ENCODE measurements around the gene RAPH1. TPM values are rescaled to one million over a fixed set of nuclear protein-coding genes. Genes with fewer than 3 reads are reported as not detected.
A peak's percentile ranks its signal among the peaks of the same experiment; 100 is the strongest.
"Not testable (repeated sequence)": the region's sequence is repeated elsewhere in the genome, so short reads cannot be mapped to it uniquely, and the experiment has no call there.

RAPH1 gene
- total RNA-seq, 8 experiments from 2014 or later: 1.1 to 76.5 (median 11.1) TPM

- no peak overlapping the region for H3K4me3 ChIP-seq
- in situ Hi-C loops (cut with MboI; ENCODE audit: low pct_unique_long_range_greater_than_20kb in 2 of 9, low sequenced_read_pairs in 9 of 9, unreplicated experiment in 9 of 9): no loop called here
Measured at GRCh38 chr2:203438528-203438927, 96.6 kb downstream of the RAPH1 start.

GRCh38 chr2:203437511-203437910 lies 97.6 kb downstream of the RAPH1 start:
- in situ Hi-C loops (cut with MboI; ENCODE audit: low pct_unique_long_range_greater_than_20kb in 2 of 9, low sequenced_read_pairs in 9 of 9, unreplicated experiment in 9 of 9): no loop called here
- ATAC-seq (replicated peaks in 6 of 8): no peak
- WGBS, 10 experiments: 33 to 100% (median 98%) methylated on average over 1 to 4 of the region's 4 CpGs; no CpG with 5 or more reads in 1 of the 10 experiments
- Histone ChIP-seq H3K4me3 (no peak overlapping the region), H3K4me1 (replicated peaks in 1 of 2) (peaks cover 0 to 4% of the 10 kb centered on the region in 2 donors), H3K27ac (no peak overlapping the region)

More at GRCh38 chr2:203438528-203438927, 96.6 kb downstream of the RAPH1 start:
- ATAC-seq (replicated peaks in 6 of 8): no peak
- H3K27ac ChIP-seq: no peak overlapping the region
- peaks cover 0 to 4% of the 10 kb centered on the region in 2 donors for H3K4me1 ChIP-seq (replicated peaks in 1 of 2)
- 57 to 100% (median 83%) methylated on average over 1 of the region's 2 CpGs; no CpG with 5 or more reads in 3 of the 10 experiments for WGBS, 10 experiments

GRCh38 chr2:203436496-203436895 lies 98.6 kb downstream of the RAPH1 start:
- WGBS, 10 experiments: 50 to 100% (median 92%) methylated on average over 1 to 2 of the region's 2 CpGs; no CpG with 5 or more reads in 3 of the 10 experiments
- H3K4me3 ChIP-seq: no peak overlapping the region
- no peak for ATAC-seq (replicated peaks in 6 of 8)
- H3K27ac ChIP-seq: no peak overlapping the region
- in situ Hi-C loops (cut with MboI; ENCODE audit: low pct_unique_long_range_greater_than_20kb in 2 of 9, low sequenced_read_pairs in 9 of 9, unreplicated experiment in 9 of 9): no loop called here
- no peaks in the 10 kb centered on the region for H3K4me1 ChIP-seq (replicated peaks in 1 of 2)

- no peak overlapping the region for H3K4me3 ChIP-seq
- 65 to 100% (median 94%) methylated on average over 1 to 6 of the region's 6 CpGs; no CpG with 5 or more reads in 1 of the 10 experiments for WGBS, 10 experiments
- no peak overlapping the region for H3K27ac ChIP-seq
- in situ Hi-C loops (cut with MboI; ENCODE audit: low pct_unique_long_range_greater_than_20kb in 2 of 9, low sequenced_read_pairs in 9 of 9, unreplicated experiment in 9 of 9): no loop called here
- no peaks in the 10 kb centered on the region for H3K4me1 ChIP-seq (replicated peaks in 1 of 2)
- no peak for ATAC-seq (replicated peaks in 6 of 8)
Measured at GRCh38 chr2:203432811-203433210, 102.3 kb downstream of the RAPH1 start.

GRCh38 chr2:203431391-203432185 lies 103.5 kb downstream of the RAPH1 start:
- Histone ChIP-seq H3K27ac (no peak overlapping the region), H3K4me1 (replicated peaks in 1 of 2) (no peaks in the 10 kb centered on the region), H3K4me3 (no peak overlapping the region)
- ATAC-seq (replicated peaks in 6 of 8): no peak
- in situ Hi-C loops (cut with MboI; ENCODE audit: low pct_unique_long_range_greater_than_20kb in 2 of 9, low sequenced_read_pairs in 9 of 9, unreplicated experiment in 9 of 9): no loop called here
- WGBS, 10 experiments: 78 to 100% (median 92%) methylated on average over 1 to 5 of the region's 5 CpGs

- H3K27ac ChIP-seq; in situ Hi-C loops (cut with MboI; ENCODE audit: low pct_unique_long_range_greater_than_20kb in 2 of 9, low sequenced_read_pairs in 9 of 9, unreplicated experiment in 9 of 9); H3K4me1 ChIP-seq (replicated peaks in 1 of 2); ATAC-seq (replicated peaks in 6 of 8); H3K4me3 ChIP-seq: not testable (repeated sequence)
- WGBS, 10 experiments: 80 to 100% (median 100%) methylated on average over 1 to 3 of the region's 4 CpGs; no CpG with 5 or more reads in 4 of the 10 experiments
Measured at GRCh38 chr2:203429643-203430042, 105.5 kb downstream of the RAPH1 start.

- in situ Hi-C loops (cut with MboI; ENCODE audit: low pct_unique_long_range_greater_than_20kb in 2 of 9, low sequenced_read_pairs in 9 of 9, unreplicated experiment in 9 of 9): no loop called here
- peak in 7 of 8 experiments; percentile 21 to 84 (median 58) for ATAC-seq (replicated peaks in 6 of 8)
- no peak overlapping the region for H3K4me3 ChIP-seq
- no peak overlapping the region for H3K27ac ChIP-seq
- no peaks in the 10 kb centered on the region for H3K4me1 ChIP-seq (replicated peaks in 1 of 2)
- WGBS, 10 experiments: 17 to 100% (median 86%) methylated on average over 1 to 2 of the region's 2 CpGs; no CpG with 5 or more reads in 5 of the 10 experiments
Measured at GRCh38 chr2:203427061-203427460, 108.0 kb downstream of the RAPH1 start.

GRCh38 chr2:203418271-203418670 lies 116.8 kb downstream of the RAPH1 start:
- Histone ChIP-seq H3K4me3 (no peak overlapping the region), H3K27ac (no peak overlapping the region), H3K4me1 (replicated peaks in 1 of 2) (no peaks in the 10 kb centered on the region)
- in situ Hi-C loops (cut with MboI; ENCODE audit: low pct_unique_long_range_greater_than_20kb in 2 of 9, low sequenced_read_pairs in 9 of 9, unreplicated experiment in 9 of 9): no loop called here
- 67 to 100% (median 99%) methylated on average over 1 to 8 of the region's 8 CpGs for WGBS, 10 experiments
- no peak for ATAC-seq (replicated peaks in 6 of 8)

GRCh38 chr2:203413796-203414195 lies 121.3 kb downstream of the RAPH1 start:
- in situ Hi-C loops (cut with MboI; ENCODE audit: low pct_unique_long_range_greater_than_20kb in 2 of 9, low sequenced_read_pairs in 9 of 9, unreplicated experiment in 9 of 9): no loop called here
- Histone ChIP-seq H3K4me3 (no peak overlapping the region), H3K27ac (no peak overlapping the region), H3K4me1 (replicated peaks in 1 of 2) (no peaks in the 10 kb centered on the region)
- no peak for ATAC-seq (replicated peaks in 6 of 8)

GRCh38 chr2:203412546-203413331 lies 122.4 kb downstream of the RAPH1 start:
- H3K27ac ChIP-seq: no peak overlapping the region
- ATAC-seq (replicated peaks in 6 of 8): peak in 3 of 8 experiments; percentile 83 to 99 (median 94)
- WGBS, 10 experiments: 13 to 100% (median 87%) methylated on average over 1 to 6 of the region's 7 CpGs
- no peaks in the 10 kb centered on the region for H3K4me1 ChIP-seq (replicated peaks in 1 of 2)
- in situ Hi-C loops (cut with MboI; ENCODE audit: low pct_unique_long_range_greater_than_20kb in 2 of 9, low sequenced_read_pairs in 9 of 9, unreplicated experiment in 9 of 9): no loop called here
- no peak overlapping the region for H3K4me3 ChIP-seq

GRCh38 chr2:203407496-203407895 lies 127.6 kb downstream of the RAPH1 start:
- H3K4me3 ChIP-seq: no peak overlapping the region
- ATAC-seq (replicated peaks in 6 of 8): no peak
- H3K27ac ChIP-seq: no peak overlapping the region
- in situ Hi-C loops (cut with MboI; ENCODE audit: low pct_unique_long_range_greater_than_20kb in 2 of 9, low sequenced_read_pairs in 9 of 9, unreplicated experiment in 9 of 9): no loop called here
- H3K4me1 ChIP-seq (replicated peaks in 1 of 2): no peaks in the 10 kb centered on the region

GRCh38 chr2:203404996-203405395 lies 130.1 kb downstream of the RAPH1 start:
- Histone ChIP-seq H3K4me3 (no peak overlapping the region), H3K4me1 (replicated peaks in 1 of 2) (no peaks in the 10 kb centered on the region), H3K27ac (no peak overlapping the region)
- no peak for ATAC-seq (replicated peaks in 6 of 8)
- in situ Hi-C loops (cut with MboI; ENCODE audit: low pct_unique_long_range_greater_than_20kb in 2 of 9, low sequenced_read_pairs in 9 of 9, unreplicated experiment in 9 of 9): no loop called here

GRCh38 chr2:203400805-203401585 lies 134.1 kb downstream of the RAPH1 start:
- 78 to 100% (median 98%) methylated on average over 1 to 2 of the region's 2 CpGs; no CpG with 5 or more reads in 2 of the 10 experiments for WGBS, 10 experiments
- Histone ChIP-seq H3K27ac (no peak overlapping the region), H3K4me1 (replicated peaks in 1 of 2) (no peaks in the 10 kb centered on the region), H3K4me3 (no peak overlapping the region)
- no peak for ATAC-seq (replicated peaks in 6 of 8)
- in situ Hi-C loops (cut with MboI; ENCODE audit: low pct_unique_long_range_greater_than_20kb in 2 of 9, low sequenced_read_pairs in 9 of 9, unreplicated experiment in 9 of 9): no loop called here

Data from motor neuron (in vitro differentiated cells).